ENCODE data around the gene THAP10.

The THAP10 gene

DNA sequence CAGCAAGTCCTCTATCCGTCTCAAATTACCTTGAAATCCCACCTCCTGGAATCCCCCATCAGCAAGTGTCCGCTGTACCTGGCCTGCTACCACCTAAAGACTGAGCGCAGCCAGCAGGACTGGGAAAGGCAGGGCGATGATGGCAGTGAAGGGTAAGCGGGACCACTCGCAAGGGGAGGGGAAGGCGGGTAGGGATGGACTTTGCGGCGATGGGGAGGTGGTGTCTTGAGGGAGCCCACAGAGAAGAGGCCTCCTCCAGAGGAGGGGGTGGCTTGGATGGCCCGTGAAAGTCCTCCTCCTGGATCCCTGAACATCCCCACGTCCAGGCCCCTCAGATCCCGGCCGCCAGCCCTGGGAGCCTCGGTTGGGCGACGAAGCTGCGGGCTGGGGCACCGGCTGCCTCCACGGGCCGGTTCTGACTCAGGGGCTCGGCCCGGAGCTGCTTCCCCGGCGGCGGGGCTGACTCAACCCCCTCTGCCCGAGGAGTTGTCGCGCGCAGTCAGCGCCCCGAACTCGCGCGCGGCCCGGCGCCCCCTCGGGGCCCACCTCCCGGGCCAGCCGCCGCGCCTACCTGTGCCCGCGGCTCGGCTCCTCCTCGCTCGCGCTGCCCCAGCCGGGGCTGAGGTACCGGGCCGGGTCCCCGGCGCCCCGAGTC, 38.8 kb downstream of the THAP10 start:
- Histone ChIP-seq H3K9me3 (ENCODE audit: control insufficient read depth in 2 of 2, low read length in 2 of 2) (no peaks in the 10 kb centered on the region), H3K4me3 (ENCODE audit: low read length in 2 of 2) (peak overlapping the region; percentile 73 to 86), H3K27me3 (ENCODE audit: control insufficient read depth in 1 of 2, insufficient read depth in 2 of 2, low read length in 2 of 2) (no peaks in the 10 kb centered on the region), H3K27ac (ENCODE audit: low read length) (peak overlapping the region; percentile 80), H3K36me3 (ENCODE audit: control insufficient read depth in 2 of 2, insufficient read depth in 2 of 2, low read length in 2 of 2) (peaks cover 0 to 6% of the 10 kb centered on the region in 2 donors), H3K4me1 (ENCODE audit: control insufficient read depth, insufficient read depth, low read length) (peaks cover 25% of the 10 kb centered on the region), H3K9ac (ENCODE audit: low read length in 2 of 2) (peak overlapping the region; percentile 67 to 90)

DNA sequence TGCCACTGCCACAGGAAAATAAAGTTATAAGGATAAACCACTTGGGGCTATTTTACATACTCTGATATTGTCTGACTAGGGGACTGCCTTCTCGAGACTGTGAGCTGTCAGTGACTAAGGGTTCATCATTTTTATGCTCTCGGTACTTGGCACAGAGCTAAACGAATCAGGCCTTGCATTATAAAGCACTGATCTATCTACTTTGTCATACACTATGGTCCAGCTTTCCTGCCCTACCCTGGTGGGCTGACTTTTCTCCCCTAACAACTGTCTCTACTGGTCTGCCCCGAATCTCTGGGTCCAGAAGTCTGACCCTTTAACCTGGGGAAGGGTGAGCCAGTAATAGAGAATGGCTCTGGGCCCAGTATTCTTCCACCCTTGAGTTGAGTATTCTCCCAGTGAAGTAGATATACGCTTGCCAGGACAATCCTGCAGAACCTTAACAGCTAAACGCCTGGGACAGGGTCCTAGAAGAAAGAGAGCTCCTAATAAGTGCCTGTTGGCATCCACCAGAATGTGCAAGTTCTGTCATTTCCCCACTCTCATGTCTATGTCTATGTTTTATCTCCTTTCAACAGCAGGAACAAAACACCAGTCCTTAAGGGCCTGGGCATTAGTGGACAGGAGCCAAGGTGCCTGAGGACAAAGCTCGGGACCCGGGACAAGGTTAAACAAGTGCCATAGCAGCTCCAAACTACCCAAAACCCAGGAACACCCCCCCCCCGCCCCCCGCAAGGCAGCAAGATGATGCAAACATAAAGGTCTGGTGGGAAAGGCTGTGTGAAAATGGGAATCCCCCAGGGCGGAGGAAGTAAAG, 39.5 kb downstream of the THAP10 start:
- Histone ChIP-seq H3K9ac (ENCODE audit: low read length in 2 of 2) (peak overlapping the region; percentile 67 to 90), H3K27ac (ENCODE audit: low read length) (peak overlapping the region; percentile 80), H3K4me1 (ENCODE audit: control insufficient read depth, insufficient read depth, low read length) (peaks cover 25% of the 10 kb centered on the region), H3K36me3 (ENCODE audit: control insufficient read depth in 2 of 2, insufficient read depth in 2 of 2, low read length in 2 of 2) (peaks cover 0 to 6% of the 10 kb centered on the region in 2 donors), H3K9me3 (ENCODE audit: control insufficient read depth in 2 of 2, low read length in 2 of 2) (no peaks in the 10 kb centered on the region), H3K27me3 (ENCODE audit: control insufficient read depth in 1 of 2, insufficient read depth in 2 of 2, low read length in 2 of 2) (no peaks in the 10 kb centered on the region), H3K4me3 (ENCODE audit: low read length in 2 of 2) (peak overlapping the region; percentile 73 to 86)

DNA sequence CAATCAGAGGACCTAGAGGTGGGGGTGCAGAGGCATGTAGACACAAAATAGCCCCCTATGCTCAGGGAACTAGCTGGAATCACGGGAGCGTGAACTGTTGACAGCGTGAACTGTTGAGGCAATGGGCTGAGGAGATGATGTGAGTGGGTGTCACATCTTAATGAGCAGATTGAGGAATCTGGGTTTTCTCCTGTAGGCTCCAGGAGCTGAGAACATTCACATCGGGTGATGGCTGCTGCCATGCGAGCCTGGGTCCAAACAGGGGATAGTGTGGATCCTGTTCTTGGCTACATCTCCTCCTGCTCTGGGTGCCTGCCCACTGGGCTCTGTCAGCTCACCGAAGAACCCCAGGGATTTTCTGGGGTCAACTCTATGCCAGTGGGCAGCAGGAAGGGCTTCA, 40.3 kb downstream of the THAP10 start:
- no peaks in the 10 kb centered on the region for H3K9me3 ChIP-seq (ENCODE audit: control insufficient read depth in 2 of 2, low read length in 2 of 2)
- H3K9ac ChIP-seq (ENCODE audit: low read length in 2 of 2): no peak overlapping the region
- peak overlapping the region in 1 of 2 donors; percentile 86 for H3K4me3 ChIP-seq (ENCODE audit: low read length in 2 of 2)
- H3K4me1 ChIP-seq (ENCODE audit: control insufficient read depth, insufficient read depth, low read length): peaks cover 25% of the 10 kb centered on the region
- peaks cover 0 to 6% of the 10 kb centered on the region in 2 donors for H3K36me3 ChIP-seq (ENCODE audit: control insufficient read depth in 2 of 2, insufficient read depth in 2 of 2, low read length in 2 of 2)
- no peaks in the 10 kb centered on the region for H3K27me3 ChIP-seq (ENCODE audit: control insufficient read depth in 1 of 2, insufficient read depth in 2 of 2, low read length in 2 of 2)
- no peak overlapping the region for H3K27ac ChIP-seq (ENCODE audit: low read length)

DNA sequence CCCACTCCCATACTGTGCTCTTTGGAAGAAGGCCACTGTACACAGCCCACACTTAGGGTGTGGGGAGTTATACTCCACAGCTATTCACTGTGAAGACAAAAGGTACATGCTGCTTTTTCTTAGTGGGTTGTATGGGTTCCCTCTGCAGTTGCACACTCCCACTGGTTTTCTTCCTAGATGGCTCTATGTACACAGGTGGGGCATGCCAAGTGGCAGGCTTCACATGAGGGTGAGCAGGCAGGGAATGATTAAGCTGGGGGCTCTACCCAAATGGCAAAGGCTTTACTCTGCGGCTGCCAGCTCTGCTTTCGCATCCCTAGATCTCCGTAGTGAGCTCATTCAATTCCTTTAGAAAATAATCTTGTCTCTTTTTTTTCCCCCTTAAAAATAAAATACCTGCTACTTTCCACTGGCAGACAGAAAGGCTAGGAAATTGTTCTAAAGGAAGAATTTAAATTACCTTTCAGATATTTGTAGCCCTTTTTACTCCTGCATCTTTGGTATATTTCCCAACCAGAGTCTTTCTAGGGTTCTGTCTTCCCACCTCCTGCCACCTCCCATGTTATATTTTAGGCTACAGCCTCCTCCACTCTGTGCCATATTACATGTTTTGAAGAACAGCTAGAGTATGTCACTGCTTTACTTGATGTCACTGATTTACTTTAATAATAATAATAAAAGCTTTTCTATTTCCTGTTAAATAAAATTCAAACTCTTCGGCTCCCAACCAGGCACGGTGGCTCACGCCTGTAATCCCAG, 46.5 kb downstream of the THAP10 start:
- Histone ChIP-seq H3K9ac (ENCODE audit: low read length in 2 of 2) (no peak overlapping the region), H3K27ac (ENCODE audit: low read length) (no peak overlapping the region), H3K4me3 (ENCODE audit: low read length in 2 of 2) (no peak overlapping the region), H3K9me3 (ENCODE audit: control insufficient read depth in 2 of 2, low read length in 2 of 2) (no peaks in the 10 kb centered on the region), H3K36me3 (ENCODE audit: control insufficient read depth in 2 of 2, insufficient read depth in 2 of 2, low read length in 2 of 2) (no peaks in the 10 kb centered on the region), H3K4me1 (ENCODE audit: control insufficient read depth, insufficient read depth, low read length) (no peaks in the 10 kb centered on the region), H3K27me3 (ENCODE audit: control insufficient read depth in 1 of 2, insufficient read depth in 2 of 2, low read length in 2 of 2) (no peaks in the 10 kb centered on the region)

DNA sequence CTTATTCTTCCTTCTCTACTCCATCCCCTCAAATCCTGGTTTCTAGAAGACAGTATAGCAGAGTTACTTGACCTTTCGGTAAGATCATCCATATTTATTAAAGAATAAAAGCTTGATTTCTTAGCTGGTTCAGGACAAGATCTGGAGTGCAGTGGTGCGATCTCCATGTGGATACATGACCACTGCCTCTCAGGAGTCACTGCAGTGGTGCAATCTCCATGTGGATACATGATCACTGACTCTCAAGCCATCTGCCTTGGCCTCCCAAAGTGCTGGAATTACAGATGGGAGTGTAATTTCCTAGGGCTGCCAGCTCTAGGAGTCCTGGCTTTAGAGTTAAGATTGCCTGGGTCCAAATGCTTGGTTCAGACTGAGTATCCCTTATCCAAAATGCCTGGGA, 54.8 kb downstream of the THAP10 start:
- peaks cover 9% of the 10 kb centered on the region for H3K4me1 ChIP-seq (ENCODE audit: control insufficient read depth, insufficient read depth, low read length)
- no peak overlapping the region for H3K27ac ChIP-seq (ENCODE audit: low read length)
- no peaks in the 10 kb centered on the region for H3K27me3 ChIP-seq (ENCODE audit: control insufficient read depth in 1 of 2, insufficient read depth in 2 of 2, low read length in 2 of 2)
- H3K9me3 ChIP-seq (ENCODE audit: control insufficient read depth in 2 of 2, low read length in 2 of 2): no peaks in the 10 kb centered on the region
- H3K4me3 ChIP-seq (ENCODE audit: low read length in 2 of 2): no peak overlapping the region
- no peak overlapping the region for H3K9ac ChIP-seq (ENCODE audit: low read length in 2 of 2)
- peaks cover 9 to 27% of the 10 kb centered on the region in 2 donors for H3K36me3 ChIP-seq (ENCODE audit: control insufficient read depth in 2 of 2, insufficient read depth in 2 of 2, low read length in 2 of 2)

DNA sequence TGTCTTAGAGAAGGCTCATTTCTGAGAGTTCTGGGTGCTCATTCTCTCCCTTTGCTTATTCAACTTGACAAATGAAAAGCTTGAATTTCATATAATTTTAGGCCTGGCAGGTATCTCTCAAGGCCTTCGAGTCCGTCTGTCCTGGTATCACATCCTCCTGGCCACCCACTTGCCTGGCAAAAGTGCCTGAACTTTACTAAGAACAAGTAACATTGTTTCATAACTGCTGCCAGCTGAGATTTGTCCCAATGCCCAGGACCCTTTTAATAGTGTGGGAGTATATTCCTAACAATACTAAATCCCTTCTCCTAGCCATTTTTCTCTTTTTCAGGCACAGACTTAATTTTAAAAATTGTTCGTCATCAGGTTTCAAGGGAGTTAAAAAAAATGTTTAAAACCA, 56.4 kb downstream of the THAP10 start:
- Histone ChIP-seq H3K4me3 (ENCODE audit: low read length in 2 of 2) (no peak overlapping the region), H3K4me1 (ENCODE audit: control insufficient read depth, insufficient read depth, low read length) (peaks cover 9% of the 10 kb centered on the region), H3K27me3 (ENCODE audit: control insufficient read depth in 1 of 2, insufficient read depth in 2 of 2, low read length in 2 of 2) (no peaks in the 10 kb centered on the region), H3K9ac (ENCODE audit: low read length in 2 of 2) (peak overlapping the region; percentile 5 to 46), H3K36me3 (ENCODE audit: control insufficient read depth in 2 of 2, insufficient read depth in 2 of 2, low read length in 2 of 2) (peaks cover 19 to 40% of the 10 kb centered on the region in 2 donors), H3K27ac (ENCODE audit: low read length) (peak overlapping the region; percentile 60), H3K9me3 (ENCODE audit: control insufficient read depth in 2 of 2, low read length in 2 of 2) (no peaks in the 10 kb centered on the region)

DNA sequence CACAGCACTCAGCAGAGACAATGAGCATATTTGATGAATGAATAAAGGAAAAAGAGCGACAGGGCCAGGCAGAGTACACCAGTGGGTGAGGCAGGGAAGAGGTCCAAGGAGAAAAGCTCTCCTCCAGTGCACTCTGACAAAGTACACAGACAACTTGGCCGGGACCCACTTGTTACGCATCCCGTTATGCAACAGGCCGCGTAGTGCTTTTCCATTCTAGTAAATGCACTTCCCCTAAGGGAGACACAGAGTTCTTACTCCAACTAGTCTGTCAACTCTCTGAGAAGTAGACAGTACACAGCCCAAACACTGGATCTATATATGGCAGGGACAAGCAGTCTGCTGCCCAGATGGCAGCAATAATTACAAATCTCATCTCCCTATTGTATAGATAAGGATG, 56.8 kb downstream of the THAP10 start:
- H3K9me3 ChIP-seq (ENCODE audit: control insufficient read depth in 2 of 2, low read length in 2 of 2): no peaks in the 10 kb centered on the region
- H3K4me3 ChIP-seq (ENCODE audit: low read length in 2 of 2): no peak overlapping the region
- H3K4me1 ChIP-seq (ENCODE audit: control insufficient read depth, insufficient read depth, low read length): peaks cover 11% of the 10 kb centered on the region
- peak overlapping the region in 1 of 2 donors; percentile 5 for H3K9ac ChIP-seq (ENCODE audit: low read length in 2 of 2)
- H3K27me3 ChIP-seq (ENCODE audit: control insufficient read depth in 1 of 2, insufficient read depth in 2 of 2, low read length in 2 of 2): no peaks in the 10 kb centered on the region
- peaks cover 19 to 44% of the 10 kb centered on the region in 2 donors for H3K36me3 ChIP-seq (ENCODE audit: control insufficient read depth in 2 of 2, insufficient read depth in 2 of 2, low read length in 2 of 2)
- peak overlapping the region; percentile 60 for H3K27ac ChIP-seq (ENCODE audit: low read length)

DNA sequence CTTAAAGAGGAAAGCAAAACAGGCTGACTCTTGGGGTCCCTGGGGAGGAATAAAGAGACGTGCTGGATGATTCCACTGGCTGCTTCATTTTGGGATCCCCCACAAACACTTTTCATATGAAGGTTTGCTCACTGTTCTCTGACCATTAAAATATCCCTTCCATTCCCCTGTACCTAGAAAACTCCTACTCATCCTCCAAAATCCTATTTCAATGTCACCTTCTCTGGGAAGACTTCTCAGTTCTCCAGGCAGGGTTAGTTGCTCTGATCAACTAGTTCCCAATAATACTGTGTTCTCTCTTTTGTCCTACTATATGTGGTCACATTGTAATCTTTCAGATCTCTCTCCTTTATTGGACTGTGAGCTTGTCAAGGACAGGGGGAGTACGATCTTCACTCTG, 57.2 kb downstream of the THAP10 start:
- Histone ChIP-seq H3K27ac (ENCODE audit: low read length) (peak overlapping the region; percentile 60), H3K4me1 (ENCODE audit: control insufficient read depth, insufficient read depth, low read length) (peaks cover 11% of the 10 kb centered on the region), H3K4me3 (ENCODE audit: low read length in 2 of 2) (no peak overlapping the region), H3K27me3 (ENCODE audit: control insufficient read depth in 1 of 2, insufficient read depth in 2 of 2, low read length in 2 of 2) (no peaks in the 10 kb centered on the region), H3K9me3 (ENCODE audit: control insufficient read depth in 2 of 2, low read length in 2 of 2) (no peaks in the 10 kb centered on the region), H3K36me3 (ENCODE audit: control insufficient read depth in 2 of 2, insufficient read depth in 2 of 2, low read length in 2 of 2) (peaks cover 19 to 44% of the 10 kb centered on the region in 2 donors), H3K9ac (ENCODE audit: low read length in 2 of 2) (no peak overlapping the region)

DNA sequence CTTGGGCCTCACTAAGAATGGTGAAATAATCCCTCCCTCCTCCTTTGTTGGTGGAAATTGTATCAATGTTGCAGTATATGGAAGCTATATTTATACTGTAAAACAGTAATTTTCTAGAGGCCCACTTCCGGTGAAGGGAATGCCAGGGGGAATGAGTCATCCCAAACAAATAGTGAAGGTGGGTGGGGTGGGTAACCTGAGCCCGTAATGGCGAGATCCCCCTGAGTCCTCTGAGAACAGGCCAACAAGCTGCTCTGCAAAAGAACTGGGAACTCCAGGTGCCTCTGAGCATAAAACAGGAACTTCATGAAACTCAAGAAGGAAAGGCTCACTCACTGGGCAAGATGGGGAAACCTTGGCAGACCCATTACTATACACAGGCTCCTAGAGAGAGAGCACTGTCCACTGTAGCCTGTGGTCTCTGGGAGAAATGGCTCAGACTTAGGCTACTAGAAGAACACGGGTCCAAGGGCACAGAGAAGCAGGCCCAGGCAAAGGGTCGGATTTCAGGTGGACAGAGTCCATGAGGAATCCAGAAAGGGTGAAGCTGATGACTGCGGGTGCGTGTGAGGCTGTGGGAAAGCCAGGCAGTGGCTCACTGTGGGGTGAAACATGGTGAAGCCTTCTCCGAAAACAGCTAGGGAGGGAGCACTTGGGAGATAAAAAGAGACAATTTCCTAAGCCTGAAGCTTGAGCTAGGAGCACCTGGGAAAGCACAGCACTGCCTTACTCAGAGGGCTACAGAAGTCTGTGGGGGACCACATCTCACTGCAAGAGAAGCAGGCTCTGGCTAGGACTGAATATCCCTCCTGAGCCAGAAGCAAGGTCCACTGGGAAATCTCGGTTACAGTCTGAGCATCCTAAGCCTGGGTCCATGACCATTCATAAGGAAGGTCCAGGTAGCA, 58.1 kb downstream of the THAP10 start:
- peaks cover 11% of the 10 kb centered on the region for H3K4me1 ChIP-seq (ENCODE audit: control insufficient read depth, insufficient read depth, low read length)

DNA sequence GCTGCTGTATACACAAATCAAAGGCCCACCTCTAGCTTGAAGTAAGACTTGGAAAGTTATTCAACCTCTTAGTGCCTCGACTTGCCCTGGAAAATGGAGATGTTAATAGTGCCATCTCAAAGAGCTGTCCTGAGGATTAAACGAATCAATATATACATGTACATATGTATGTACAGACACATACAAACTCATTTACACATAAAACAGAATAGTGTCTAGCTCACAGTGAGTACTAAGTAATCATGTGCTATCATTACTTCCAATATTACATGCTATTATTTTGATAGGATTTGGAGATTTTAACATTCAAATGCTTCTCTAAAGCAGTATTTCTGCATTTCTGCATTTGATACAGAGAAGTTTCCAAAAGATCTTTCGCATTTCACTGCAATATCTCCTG, 58.8 kb downstream of the THAP10 start:
- peaks cover 11% of the 10 kb centered on the region for H3K4me1 ChIP-seq (ENCODE audit: control insufficient read depth, insufficient read depth, low read length)
- H3K4me3 ChIP-seq (ENCODE audit: low read length in 2 of 2): no peak overlapping the region
- H3K27me3 ChIP-seq (ENCODE audit: control insufficient read depth in 1 of 2, insufficient read depth in 2 of 2, low read length in 2 of 2): no peaks in the 10 kb centered on the region
- peaks cover 19 to 44% of the 10 kb centered on the region in 2 donors for H3K36me3 ChIP-seq (ENCODE audit: control insufficient read depth in 2 of 2, insufficient read depth in 2 of 2, low read length in 2 of 2)
- H3K9ac ChIP-seq (ENCODE audit: low read length in 2 of 2): no peak overlapping the region
- no peak overlapping the region for H3K27ac ChIP-seq (ENCODE audit: low read length)
- H3K9me3 ChIP-seq (ENCODE audit: control insufficient read depth in 2 of 2, low read length in 2 of 2): no peaks in the 10 kb centered on the region

More for the DNA sequence above, 58.1 kb downstream of the THAP10 start:
- Histone ChIP-seq H3K36me3 (ENCODE audit: control insufficient read depth in 2 of 2, insufficient read depth in 2 of 2, low read length in 2 of 2) (peaks cover 19 to 44% of the 10 kb centered on the region in 2 donors), H3K27me3 (ENCODE audit: control insufficient read depth in 1 of 2, insufficient read depth in 2 of 2, low read length in 2 of 2) (no peaks in the 10 kb centered on the region), H3K4me3 (ENCODE audit: low read length in 2 of 2) (no peak overlapping the region), H3K27ac (ENCODE audit: low read length) (peak overlapping the region; percentile 24), H3K9me3 (ENCODE audit: control insufficient read depth in 2 of 2, low read length in 2 of 2) (no peaks in the 10 kb centered on the region), H3K9ac (ENCODE audit: low read length in 2 of 2) (no peak overlapping the region)
